Measurements from ENCODE around the gene PPP1R13B. TPM values are rescaled to one million over a fixed set of nuclear protein-coding genes. Genes with fewer than 3 reads are reported as not detected.

PPP1R13B gene
- total and polyA plus RNA-seq, 11 donors = 27.5 to 96.2 (median 75.4) TPM

GRCh38 chr14:103699901-103700752, 147.2 kb downstream of the PPP1R13B start:
- intact Hi-C loops (cut with DNase I) = loop anchor here in 1 of 10 donors (10.0 kb wide), 1 partner anchor 125 kb away; no protein-coding TSS in a partner anchor
- Histone ChIP-seq H3K36me3 (peaks cover 0 to 89% (median 58%) of the 10 kb centered on the region in 9 donors), H3K27ac (peak overlapping the region in 9 of 12 donors; percentile 10 to 75 (median 56)), H3K9me3 (no peaks in the 10 kb centered on the region), H3K27me3 (no peaks in the 10 kb centered on the region), H3K4me3 (no peak overlapping the region), H3K4me1 (peaks cover 12 to 83% (median 57%) of the 10 kb centered on the region in 12 donors)
- ATAC-seq (peak; percentile 23 to 73 (median 64)), DNase-seq (peak; percentile 18 to 70 (median 61))
- whole genome bisulfite sequencing, 4 donors = 73 to 88% (median 85%) methylated on average over 7 to 25 of the region's 25 CpGs
- TF ChIP-seq CTCF (IDR thresholded peaks at IDR 0.05) = no peak
- no peak for TF ChIP-seq POLR2A (IDR thresholded peaks at IDR 0.05)

- H3K9me3 ChIP-seq = no peaks in the 10 kb centered on the region
- intact Hi-C loops (cut with DNase I) = loop anchor here in 1 of 10 donors (10.0 kb wide), 1 partner anchor 124 kb away; no protein-coding TSS in a partner anchor
- 91 to 92% (median 92%) methylated on average over 17 of the region's 17 CpGs for WGBS, 4 donors
- H3K4me1 ChIP-seq = peaks cover 12 to 74% (median 52%) of the 10 kb centered on the region in 12 donors
- peaks cover 0 to 88% (median 66%) of the 10 kb centered on the region in 9 donors for H3K36me3 ChIP-seq
- TF ChIP-seq POLR2A (IDR thresholded peaks at IDR 0.05) = no peak
- TF ChIP-seq CTCF (IDR thresholded peaks at IDR 0.05) = no peak
- H3K27me3 ChIP-seq = no peaks in the 10 kb centered on the region
- H3K27ac ChIP-seq = peak overlapping the region in 3 of 12 donors; percentile 7 to 75 (median 72)
- H3K4me3 ChIP-seq = no peak overlapping the region
- peak in 1 of 5 donors; percentile 18 for DNase-seq
- ATAC-seq = no peak
Measured at GRCh38 chr14:103699261-103699661, 148.1 kb downstream of the PPP1R13B start.

GRCh38 chr14:103698380-103699260, 148.8 kb downstream of the PPP1R13B start:
- no peak for TF ChIP-seq POLR2A (IDR thresholded peaks at IDR 0.05)
- TF ChIP-seq CTCF (IDR thresholded peaks at IDR 0.05) = no peak
- Histone ChIP-seq H3K27me3 (no peaks in the 10 kb centered on the region), H3K27ac (peak overlapping the region in 5 of 12 donors; percentile 7 to 72 (median 44)), H3K4me1 (peaks cover 12 to 70% (median 49%) of the 10 kb centered on the region in 12 donors), H3K36me3 (peaks cover 2 to 95% (median 70%) of the 10 kb centered on the region in 9 donors), H3K9me3 (no peaks in the 10 kb centered on the region), H3K4me3 (no peak overlapping the region)
- DNase-seq (peak in 3 of 5 donors; percentile 23 to 54 (median 32)), ATAC-seq (no peak)
- intact Hi-C loops (cut with DNase I) = loop anchor here in 1 of 10 donors (10.0 kb wide), 1 partner anchor 124 kb away; no protein-coding TSS in a partner anchor
- WGBS, 4 donors = 82 to 88% (median 86%) methylated on average over 14 to 33 of the region's 33 CpGs

Measured in heart left ventricle (tissue), 16 donors.